Hematopoietic multipotent progenitor cell treated with erythropoietin and hydrocortisone succinate and interleukin-3 and kit ligand, for 8 days (in vitro differentiated cells): ENCODE results near the gene PLCB2.

Source experiments
- DNase-seq: peaks from one replicate; pipeline ENCODE4 v3.0.0-alpha.2; 2015

The PLCB2 gene

DNA sequence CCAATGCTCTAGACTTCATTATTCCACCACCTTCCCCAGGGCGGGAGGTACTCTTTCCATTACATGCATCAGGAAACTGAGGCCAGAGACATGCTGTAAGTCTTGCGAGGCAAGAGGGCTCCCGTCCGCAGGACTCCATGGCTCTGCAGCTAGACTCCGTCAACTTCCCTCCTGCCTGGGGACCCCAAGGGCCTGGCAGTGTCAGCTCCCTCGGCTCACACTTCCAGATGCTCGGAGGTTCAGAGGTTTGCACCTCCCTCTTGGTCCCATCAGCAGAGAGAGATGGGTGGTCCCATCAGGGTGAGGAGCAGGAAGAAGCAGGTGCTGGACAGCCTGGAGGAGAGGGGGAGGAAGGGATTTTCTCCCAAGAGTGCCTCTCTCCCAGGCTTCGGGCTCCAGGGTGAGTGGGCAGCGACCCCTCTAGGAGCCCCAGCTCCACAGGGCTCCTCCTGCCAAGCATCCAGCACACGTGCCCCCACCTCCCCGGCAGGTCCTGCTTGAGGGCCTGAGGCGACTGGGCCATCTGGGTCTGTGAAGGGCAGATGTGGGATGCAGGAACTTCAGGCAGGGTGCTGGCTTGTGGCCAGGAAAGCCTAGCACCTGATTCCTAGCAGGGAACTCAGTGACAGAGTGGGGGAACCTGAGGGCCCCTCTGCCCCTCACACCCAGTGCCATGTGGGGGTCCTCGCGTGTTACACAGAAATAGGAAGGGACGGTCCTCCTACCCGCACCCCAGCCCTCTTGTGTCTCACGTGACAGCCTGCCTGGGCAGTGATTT lies 59.5 kb downstream of the PLCB2 start:
- DNase-seq: no peak

DNA sequence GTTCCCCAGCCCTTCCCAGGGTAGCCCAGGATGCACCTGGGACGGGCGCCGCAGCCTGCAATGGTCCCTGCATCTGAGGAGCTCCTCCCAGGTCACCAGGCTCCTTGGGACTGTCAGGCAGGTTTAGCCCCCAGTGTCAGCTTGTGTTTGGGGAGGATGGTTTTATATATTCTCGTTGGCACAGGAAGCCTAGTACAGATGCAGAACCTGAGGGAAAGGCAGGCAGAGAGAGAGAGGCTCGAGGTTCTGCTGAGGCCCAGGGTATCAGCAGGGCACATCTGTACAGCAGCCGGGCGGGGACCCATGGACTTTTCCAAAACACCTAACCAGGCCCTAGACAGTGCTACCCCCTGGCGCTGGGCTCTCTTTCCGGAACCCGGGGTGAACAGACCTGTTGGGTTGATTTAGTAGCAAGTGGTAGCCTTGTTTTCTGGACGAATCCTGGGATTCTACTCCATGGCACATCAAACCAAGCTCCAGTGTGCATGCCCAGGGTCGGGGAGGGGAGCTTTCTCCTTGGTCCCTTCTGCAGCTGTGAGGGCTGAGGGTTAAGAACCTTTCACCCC lies 60.2 kb downstream of the PLCB2 start:
- DNase-seq: peak; percentile 78

DNA sequence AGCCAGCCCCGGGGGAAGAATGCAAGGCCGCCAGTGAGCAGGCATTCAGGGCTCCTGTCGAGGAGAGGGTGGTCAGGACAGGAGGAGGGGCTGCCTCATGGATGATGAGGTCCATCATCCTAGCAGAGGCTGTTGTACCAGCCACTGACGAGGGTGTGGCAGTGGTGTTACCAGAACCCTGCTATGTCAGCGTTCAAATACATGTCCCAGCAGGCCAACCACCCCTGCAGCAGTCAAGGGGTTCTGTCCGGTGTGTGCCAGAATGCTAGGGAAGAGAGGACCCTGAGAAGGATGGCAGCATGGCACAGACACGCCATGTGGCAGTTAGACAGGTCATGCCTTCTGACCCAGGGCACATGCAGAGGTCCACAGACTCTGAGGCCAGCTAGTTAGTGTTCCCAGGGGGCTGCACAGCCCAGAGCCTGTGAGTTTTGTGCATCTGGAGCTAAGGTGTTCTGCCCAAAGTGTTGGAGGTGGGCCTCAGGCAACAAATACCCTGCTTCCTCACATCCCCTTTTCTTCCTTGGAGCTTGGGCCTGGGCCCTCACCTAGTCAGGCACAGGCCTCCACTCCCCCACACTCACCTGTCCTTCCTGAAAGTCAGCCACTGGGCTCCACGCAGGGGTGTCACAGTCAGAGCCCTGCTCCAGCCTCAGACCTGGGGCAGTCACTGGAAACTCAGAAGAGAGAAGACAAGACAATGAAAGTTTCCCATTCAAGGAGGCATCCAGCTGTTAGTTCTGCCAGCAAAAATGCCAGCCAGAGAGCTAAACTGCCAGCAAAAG lies 61.0 kb downstream of the PLCB2 start:
- no peak for DNase-seq

DNA sequence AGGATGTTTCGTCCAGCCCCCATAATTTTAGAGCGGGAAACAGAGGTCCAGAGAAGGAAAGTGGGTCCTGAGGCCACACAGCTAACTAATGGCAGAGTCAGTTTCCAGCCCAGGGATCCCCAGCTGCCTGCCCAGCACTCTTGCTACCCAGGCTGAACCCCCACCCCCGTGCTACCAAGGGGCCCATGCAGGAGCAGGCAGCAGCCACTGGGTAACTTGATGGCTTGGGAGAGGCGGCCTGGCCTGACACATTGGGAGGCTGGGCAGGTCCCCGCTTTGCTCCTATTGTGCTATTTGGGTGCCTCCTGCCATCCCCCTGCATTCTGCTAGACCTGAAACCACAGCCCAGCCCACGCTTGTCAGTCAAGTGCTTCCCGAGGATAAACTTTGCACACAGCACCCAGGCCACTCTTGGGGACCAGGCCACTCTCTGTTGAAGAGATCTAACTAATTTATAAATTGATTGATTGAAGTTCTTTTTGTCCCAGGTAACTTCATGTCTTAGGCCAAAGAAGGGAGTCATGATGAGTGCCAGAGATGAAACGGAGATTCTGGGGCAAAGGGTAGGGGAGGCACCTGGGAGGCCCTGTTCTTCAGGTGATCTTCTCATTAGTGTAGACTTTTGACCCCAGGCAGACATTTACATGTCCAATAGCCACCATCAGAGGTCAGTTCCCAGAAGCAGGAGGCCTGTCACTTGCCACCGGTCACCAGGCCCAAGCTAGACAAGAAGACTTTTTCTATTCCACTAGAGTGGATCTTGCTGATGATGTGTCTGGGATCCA lies 61.9 kb downstream of the PLCB2 start:
- DNase-seq: no peak

DNA sequence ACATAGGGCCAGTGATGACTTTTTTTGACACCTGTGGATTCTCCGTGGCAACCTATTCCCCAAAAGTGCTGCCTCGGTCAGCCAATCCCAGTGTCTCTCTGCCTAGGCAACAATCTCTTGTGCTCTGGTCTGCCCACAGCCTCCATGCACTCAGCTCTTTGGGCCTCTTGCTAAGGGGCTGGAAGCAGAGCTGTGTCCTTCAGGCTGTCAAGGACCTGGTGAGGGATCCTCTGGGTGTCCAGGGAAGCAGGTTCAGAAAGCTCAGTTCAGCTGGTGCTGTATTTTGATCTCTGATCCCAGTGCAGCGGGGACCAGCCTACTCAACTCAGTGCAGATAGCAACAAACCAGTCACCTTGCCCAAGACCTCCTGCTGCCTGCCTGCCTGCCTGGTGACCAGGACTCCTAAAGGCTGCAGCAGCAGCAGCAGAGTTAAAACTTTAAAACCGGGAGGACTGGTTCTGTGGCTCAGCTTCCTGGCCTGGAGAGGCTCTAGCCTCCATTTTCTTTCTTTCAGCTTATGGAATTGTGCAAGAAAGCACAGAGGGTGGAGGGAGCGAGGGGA lies 62.7 kb downstream of the PLCB2 start:
- DNase-seq: no peak

DNA sequence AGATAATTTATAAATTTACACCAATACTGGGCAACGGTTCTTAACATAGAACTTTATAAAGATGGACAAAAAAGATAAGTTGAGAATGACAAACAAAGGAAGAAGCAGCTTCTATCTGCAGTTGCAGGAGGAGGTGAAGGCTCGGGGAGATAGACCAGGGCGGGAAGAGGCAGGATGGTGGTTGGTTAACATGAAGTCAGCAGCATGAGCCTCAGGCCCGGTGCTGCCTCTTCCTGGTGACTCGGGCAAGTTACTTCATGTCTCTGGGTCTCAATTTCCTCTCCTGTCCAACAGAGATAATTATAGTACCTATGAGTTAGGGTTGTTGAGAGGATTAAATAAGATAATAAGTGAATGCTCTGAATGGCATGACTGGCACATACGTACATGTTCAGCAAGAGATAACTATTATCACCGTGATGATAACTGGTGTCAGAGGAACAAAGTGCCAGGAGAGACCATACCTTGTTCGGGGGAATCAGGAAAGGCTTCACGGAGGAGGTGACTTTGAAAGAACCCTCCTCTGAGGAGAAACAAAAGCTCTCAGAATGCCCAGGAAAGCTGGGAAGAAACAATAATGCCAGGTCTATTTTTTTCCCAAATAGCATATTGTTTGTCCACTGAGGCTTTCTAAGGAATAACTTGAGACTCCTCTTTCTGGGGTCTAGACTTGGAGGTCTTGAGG lies 64.5 kb downstream of the PLCB2 start:
- peak; percentile 92 for DNase-seq

DNA sequence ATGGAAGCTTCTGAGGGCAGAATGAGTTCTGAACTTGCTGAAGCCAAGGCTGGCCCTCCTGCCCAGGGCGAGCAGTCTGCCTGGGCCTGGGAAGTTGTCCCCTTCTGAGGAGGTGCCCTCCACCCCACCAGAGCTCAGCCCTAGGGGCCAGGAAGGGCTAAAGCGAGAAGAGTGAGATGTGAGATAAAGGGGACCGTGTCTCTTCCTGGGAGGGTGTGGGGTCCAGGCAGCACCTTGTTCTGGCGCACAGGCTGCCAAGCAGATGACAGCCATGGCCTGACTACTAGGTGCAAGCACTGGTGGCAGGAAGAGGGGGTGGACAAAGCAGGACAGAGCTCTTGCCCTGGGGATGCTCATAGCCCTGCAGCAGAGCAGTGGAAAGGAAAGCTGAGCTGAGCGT lies 65.1 kb downstream of the PLCB2 start:
- no peak for DNase-seq

DNA sequence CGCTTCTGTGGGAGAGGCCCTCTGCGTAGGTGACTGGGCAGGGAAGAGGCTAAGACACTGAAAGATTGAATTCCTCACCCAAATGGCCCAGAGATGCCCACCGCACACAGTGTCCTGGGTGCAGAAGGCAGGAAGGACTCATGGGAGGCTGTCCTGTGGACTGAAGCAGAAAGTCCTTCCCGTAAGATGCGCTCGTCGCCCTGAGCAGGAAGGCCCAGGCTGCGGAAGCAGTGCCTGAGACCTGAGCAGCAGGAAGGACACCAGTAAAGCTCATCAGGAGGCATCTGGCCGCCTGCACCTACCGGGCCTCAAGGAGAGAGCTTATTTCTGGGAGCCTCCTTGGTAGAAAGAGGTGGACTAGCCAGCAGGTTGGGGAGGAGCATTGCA lies 65.5 kb downstream of the PLCB2 start:
- no peak for DNase-seq

DNA sequence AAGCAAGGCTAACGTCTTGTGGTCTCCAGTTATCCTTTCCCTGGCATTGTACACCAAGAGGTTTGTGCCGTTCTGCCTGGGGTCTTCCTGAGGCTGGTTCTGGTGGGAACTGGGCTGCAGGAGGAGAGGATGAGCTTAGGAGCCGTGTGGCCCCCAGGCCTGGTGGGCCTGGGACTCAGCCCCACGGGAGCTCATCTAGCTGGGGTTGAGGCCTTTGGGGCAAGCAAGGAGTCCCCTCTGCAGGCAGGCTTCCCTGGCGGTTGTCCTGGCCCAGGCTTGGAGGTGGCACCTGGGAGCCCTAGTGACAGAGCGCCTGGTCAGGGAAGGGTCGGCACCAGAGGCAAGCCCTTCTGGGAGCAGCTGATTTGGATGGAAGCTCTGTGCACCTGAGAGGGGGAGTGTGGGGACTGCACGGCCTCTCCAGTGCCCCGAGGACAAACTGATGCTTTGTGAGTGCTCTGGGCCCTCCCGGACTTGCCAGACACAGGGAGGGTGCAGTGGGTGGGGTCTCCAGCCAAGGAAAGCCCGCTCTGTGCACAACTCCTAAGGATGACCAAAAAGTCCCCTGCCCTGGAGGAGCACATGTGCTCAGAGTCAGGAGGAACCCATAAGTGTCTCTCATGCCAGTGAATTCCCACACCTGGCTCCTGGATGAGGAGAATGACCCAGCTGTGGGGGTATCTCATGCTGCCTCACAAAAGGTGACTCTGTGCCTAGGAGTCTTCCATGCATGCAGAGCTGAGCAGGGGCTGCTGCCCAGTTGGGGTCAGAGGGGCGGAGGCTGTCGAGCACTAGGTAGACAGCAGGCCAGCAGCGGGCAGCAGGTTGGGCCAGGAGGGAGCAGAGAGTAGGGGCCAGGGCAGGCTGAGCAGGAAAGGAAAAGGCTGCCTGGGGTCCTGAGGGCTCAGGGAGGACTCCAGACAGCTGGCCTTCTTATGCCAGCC lies 66.2 kb downstream of the PLCB2 start:
- DNase-seq: no peak

DNA sequence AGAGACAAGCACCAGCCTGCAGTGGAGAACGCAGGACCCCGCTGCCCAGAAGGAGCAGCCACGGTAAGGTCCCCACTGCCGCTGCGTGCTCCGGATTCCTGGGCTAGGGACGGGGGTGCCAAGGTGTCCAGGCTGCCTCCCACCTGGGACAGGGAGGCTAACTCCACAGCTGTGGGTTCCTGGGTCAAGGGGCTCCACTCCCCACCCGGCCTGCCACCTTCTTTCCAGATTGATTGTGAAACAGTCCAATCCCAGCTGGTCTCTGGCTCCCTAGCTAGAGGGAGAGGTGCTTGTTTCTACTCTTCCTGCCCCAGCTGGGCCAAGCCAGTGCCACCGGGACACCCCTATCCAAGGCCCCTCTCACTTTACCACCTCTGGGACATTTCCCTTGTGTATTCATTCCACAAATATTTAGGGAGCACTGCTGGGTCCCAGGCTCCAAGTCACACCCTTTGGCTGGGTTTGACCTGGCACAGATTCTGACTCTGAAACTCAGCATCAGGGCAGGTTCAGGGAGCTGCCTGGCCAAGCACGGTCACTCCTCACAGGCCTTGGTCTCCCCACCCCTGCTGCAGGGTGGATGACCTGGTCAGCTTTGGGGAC lies 67.0 kb downstream of the PLCB2 start:
- no peak for DNase-seq

DNA sequence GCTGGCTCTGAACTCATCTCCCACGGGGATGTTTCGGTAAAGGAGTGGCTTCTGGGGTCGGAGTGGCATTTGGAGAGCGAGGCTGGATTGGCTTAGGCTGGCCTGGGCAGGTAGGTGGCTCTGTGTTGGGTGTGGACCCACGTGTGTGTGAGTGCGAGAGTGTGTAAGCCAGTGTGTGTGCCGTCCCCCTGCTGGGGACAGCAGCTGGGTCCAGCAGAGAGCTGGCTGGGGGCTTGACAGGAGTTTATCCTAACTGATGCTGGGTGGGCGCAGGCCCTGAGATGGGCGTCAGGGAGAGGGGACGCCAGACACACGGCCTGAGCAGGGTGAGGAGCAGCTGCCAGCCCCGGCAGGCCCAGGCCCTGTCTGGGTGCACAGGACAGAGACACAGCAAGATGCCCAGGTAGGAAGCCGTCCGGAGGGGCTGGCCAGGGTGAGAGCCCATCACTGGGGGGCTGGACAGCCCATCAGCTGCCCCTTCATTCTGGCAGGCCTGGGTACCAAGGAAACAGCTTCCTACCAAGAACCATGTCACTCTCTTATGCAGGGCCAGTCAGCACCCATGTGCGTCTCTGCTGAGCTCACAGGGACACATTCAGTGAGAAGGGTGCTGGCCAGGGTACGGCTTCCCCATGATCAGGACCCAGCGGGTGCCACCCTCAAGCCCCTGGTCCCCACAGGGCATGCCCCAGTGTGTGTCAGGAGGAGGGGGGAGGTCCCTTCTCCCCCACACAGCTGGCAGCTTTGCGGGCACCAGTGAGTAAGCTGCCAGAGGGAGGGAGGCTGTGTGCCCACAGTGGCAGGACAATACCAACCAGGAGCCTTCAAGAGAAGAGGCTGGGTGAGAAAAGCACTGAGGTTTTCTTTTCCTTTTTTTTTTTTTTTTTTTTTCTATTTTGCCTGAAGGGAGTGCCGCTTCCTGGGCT lies 67.8 kb downstream of the PLCB2 start:
- no peak for DNase-seq

DNA sequence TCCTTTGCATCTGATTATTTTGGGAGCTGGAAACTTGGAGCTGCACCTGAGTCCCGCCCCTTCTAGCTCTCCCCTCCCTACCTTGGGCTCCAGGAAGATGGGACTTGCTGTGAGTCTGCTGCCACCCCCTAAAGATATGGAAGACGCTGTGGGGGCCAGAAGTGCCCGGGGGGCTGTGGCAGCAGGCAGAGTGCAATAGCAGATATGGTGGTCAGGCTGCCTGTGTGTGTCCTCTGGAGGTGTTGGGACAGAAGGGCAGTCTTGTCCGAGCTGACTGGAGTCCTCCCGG lies 68.4 kb downstream of the PLCB2 start:
- DNase-seq: no peak

DNA sequence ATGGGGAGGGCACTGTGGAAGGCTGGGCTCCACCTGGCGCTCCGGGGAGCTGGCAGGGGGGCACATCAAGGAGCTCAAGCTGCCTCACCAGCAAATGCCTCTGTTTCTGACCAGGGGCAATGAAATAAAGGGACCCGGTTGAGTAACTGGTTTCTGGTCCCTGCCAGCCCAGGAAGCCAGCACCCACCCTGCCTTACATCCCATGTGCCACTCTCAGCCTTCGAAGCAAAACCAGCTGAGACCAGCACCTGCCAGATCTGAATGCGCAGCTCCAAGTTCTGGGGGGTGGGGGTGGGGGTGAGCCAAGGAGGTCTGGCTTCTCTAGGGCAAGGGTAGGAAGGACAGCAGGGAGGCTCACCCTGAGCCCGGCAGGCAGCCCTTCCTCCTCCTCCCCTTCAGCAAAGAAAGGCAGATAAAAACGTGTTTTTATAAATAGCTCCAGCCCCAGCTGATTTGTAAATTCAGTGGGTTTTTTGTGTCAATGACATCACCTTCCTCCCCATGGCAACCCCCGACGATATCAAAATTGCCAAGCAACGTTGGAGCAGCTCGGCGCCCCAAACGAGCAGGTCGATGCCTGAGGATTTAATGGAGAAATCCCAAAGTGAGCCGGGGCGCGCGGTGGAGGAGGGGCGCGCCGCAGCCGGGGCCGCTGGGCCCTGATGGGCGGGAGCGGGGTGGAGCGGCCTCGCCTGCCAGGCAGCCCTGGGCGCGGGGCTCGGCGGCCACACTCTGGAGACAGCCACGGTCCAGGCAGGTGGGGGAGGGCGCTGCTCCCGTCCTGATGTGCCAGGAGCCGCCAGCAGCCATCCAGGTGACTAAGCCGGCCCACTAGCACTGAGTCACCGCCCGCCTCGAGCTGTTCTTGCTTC lies 69.0 kb downstream of the PLCB2 start, which contains the start of gene PAK6:
PAK6 (plus strand) TSS at position 532 of the 872 bp plus-strand sequence. CDS start 25,723 bp downstream, outside the sequence.
- DNase-seq: peak; percentile 53
